Umbilical cord (tissue), 2 donors: ENCODE results near the gene HFM1. TPM values are rescaled to one million over a fixed set of nuclear protein-coding genes. Genes with fewer than 3 reads are reported as not detected.
A peak's percentile ranks its signal among the peaks of the same experiment; 100 is the strongest.
"Not testable (repeated sequence)": the region's sequence is repeated elsewhere in the genome, so short reads cannot be mapped to it uniquely, and the experiment has no call there.

Source experiments
- DNase-seq: peaks from one replicate; pipeline ENCODE4 v3.0.0-alpha.2; 2015; ENCODE audit warnings: low spot score
- total RNA-seq: library from RNA; depleted of rRNA; stranded (reverse); fragments of >200 nt; gene quantifications from one replicate; pipeline ENCODE4 v1.2.3, GENCODE V29; 2014; ENCODE audit warnings: low replicate concordance; ENCODE audit not compliant: insufficient read depth

HFM1 gene
- 1.7 TPM for total RNA-seq

DNA sequence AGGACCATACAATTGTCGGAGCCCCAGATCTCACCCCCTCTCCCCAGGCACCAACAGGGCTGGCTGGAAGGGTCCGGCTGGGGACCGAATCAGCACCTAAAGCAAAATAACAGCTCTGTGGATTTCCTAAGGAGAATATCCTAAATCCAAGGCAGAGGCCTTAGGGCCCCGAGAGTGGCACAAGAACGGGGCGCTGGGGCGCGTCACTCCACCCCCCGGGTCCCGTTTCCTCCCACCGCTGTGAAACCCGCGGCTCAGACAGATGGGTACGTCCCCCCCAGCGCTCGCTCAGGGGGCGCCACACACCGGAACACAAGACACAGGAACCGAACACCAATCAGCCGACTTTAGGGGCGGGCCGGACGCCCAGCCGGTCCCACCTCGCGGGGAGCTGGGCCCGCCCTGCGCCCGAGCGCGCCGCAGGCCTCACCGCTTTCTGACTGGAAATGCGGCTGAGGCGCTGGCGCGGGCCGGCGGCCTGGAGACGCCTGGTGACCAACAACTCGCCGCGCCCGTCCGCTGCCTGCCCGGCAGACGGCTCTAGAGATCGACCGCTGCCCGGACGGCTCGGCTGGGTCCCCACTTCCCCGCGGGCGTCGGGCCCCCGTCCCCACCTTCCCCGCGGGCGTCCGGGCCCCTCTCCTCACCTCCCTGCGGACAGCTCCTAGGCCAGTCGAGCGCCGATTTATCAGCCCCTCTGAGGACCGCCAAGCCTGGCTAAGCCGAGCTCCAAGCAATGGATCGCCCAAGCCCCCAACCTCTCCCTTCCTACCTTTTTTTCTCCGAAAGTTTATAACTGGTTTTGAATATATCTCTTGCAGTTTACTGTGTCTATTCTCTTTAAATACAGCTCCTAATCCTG is at the start of gene HFM1:
Gene HFM1, minus strand, starts transcription at position 687 of the 862 bp plus-strand sequence. CDS start 3,755 bp downstream, outside the sequence.
- peak; percentile 91 for DNase-seq

DNA sequence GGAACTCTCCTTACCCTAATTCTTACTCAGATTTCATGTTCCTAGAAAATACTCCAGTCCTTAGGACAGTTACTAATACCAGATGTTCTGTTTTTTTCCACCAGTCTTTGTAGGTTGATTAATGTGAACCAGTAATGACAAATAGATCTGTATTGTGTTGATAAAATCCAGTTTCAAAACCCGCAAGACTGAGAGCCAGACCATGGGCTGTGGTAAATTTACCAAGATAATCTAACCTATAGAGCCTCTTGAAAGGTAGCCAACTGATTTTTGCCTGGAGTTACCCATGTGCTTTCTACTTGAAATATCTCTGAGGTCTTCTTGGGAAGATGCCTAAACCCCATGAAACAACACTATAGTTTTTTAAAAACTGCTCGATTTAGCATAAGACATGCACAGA is 49.5 kb upstream of the HFM1 start:
- peak; percentile 40 for DNase-seq

DNA sequence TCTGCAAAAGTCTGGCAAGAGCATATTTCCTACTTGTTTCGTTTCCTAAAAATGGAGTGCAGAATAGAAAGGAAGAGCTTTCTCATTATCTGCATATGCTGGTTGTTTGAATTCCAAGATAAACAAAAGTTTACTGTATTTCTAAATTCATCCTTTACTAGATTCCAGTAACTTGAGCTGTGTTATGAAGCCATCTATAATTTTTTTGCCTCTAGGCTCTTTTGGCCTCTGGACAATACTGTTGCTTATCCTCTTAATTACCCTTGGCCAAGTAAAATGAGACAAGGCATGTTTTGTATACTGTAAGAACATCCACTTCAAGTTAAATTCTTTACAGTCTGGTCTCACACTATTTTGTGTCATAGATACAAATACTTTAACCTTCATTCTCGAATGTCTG is 45.6 kb upstream of the HFM1 start:
- DNase-seq, result no peak

- not testable (repeated sequence) for DNase-seq
These were observed 43.1 kb upstream of the HFM1 start for GRCh38 chr1:91447782-91448181.

DNA sequence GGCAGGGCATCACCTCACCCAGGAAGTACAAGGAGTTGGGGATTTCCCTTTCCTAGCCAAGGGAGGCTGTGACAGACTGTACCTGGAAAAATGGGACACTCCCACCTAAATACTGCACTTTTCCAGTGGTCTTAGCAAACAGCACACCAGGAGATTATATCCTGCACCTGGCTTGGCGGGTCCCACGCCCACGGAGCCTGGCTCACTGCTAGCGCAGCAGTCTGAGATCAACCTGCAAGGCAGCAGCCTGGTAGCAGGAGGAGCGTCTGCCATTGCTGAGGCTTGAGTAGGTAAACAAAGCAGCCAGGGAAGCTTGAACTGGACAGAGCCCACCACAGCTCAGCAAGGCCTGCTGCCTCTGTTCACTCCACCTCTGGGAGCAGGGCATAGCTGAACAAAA is 37.3 kb upstream of the HFM1 start:
- not testable (repeated sequence) for DNase-seq

DNA sequence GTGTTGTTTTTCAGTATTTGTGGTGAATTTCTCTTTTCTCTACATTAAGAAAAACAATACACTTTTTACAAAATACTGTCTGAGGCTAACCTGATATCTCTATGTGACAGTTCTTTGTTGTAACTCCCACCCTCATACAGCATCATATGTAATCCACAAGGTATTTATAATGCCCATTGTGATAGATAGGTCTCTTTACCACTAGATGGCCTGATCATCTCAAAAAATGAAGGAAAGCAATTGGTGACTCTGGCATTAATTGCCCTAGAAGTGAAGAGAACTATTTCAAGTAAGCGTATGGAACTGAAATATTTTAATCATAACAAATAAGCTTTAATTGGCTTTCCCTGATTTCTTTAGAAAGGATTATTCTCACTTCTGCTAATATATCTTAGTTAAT is 36.2 kb upstream of the HFM1 start:
- DNase-seq, result peak; percentile 11

- no peak for DNase-seq
These were observed 34.4 kb upstream of the HFM1 start for GRCh38 chr1:91439016-91439415.

GRCh38 chr1:91428182-91428798 is 23.7 kb upstream of the HFM1 start:
- DNase-seq, result no peak

GRCh38 chr1:91427741-91428140 is 23.1 kb upstream of the HFM1 start:
- DNase-seq, result no peak

DNA sequence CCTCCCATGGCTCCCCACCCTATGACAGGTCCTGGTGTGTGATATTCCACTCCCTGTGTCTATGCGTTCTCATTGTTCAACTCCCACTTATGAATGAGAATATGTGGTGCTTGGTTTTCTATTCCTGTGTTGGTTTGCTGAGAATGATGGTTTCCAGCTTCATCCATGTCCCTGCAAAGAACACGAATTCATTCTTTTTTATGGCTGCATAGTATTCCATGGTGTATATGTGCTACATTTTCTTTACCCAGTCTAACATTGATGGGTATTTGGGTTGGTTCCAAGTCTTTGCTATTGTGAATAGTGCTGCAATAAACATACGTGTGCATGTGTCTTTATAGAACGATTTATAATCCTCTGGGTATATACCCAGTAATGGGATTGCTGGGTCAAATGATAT is 17.9 kb upstream of the HFM1 start:
- DNase-seq, result not testable (repeated sequence)

GRCh38 chr1:91412371-91412770 is 7.7 kb upstream of the HFM1 start:
- DNase-seq, result no peak

DNA sequence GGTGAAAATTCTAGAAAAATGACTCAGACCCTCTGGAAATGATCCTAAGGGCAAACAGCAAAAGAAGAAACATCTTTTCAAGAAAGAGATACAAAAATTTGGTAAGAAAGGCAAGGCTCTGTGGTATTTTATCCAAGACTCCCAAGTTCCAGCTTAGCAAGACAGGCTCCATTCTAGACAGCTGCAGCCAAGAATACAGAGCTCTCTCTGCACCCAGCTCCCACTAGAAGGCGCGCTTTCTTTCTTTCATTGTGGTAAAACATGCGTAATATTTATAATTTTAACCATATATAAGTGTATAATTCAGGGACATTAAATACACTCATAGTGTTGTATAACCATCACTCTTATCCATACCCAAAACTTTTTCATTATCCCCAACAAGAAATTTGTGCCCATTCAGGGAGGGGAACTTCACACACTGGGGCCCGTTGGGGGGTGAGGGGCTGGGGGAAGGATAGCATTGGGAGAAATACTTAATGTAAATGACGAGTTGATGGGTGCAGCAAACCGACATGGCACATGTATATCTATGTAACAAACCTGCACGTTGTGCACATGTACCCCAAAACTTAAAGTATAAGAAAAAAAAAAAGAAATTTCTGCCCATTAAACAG is 2.2 kb upstream of the HFM1 start:
- peak; percentile 13 for DNase-seq

DNA sequence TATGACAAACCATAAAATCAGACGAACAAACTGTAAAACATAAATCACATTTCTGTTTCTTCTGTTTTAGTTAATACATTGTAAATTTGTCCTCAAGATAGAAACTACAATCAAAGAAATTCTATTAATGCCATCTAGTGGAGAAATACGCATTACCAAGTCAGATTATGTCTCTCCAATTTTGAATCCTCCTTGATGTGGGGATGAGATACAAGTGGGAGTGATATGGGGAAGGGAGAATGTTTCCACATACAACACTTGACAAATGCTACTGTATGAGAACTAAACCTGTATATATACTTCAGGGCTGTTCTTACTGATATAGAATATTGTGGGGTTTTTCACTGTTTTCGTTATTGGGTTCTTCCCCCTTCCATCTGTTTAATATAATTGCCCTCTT is 2.6 kb downstream of the HFM1 start:
- DNase-seq, result peak; percentile 18

- DNase-seq, result no peak
These were observed 4.4 kb downstream of the HFM1 start for GRCh38 chr1:91400133-91400725.

- no peak for DNase-seq
These were observed 6.3 kb downstream of the HFM1 start for GRCh38 chr1:91398291-91398690.

- DNase-seq, result no peak
These were observed 7.0 kb downstream of the HFM1 start for GRCh38 chr1:91397605-91398004.

DNA sequence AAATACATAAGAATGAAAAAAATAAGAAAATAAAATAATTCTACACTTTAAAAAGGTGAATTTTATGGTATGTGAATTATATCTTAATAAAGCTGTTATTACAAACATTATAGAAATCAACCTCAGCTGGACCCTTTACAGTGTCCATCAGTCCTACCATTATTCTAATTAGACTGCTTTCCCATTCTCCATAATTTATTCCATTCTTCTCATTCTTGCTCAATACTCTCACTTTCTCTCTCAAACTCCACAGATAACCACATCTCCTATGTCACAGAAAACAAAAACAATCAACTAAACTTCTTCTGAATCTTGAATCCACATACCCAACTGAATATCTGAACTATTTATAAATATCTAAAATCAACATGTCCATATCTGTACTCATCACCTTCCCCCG is 11.6 kb downstream of the HFM1 start:
- no peak for DNase-seq

DNA sequence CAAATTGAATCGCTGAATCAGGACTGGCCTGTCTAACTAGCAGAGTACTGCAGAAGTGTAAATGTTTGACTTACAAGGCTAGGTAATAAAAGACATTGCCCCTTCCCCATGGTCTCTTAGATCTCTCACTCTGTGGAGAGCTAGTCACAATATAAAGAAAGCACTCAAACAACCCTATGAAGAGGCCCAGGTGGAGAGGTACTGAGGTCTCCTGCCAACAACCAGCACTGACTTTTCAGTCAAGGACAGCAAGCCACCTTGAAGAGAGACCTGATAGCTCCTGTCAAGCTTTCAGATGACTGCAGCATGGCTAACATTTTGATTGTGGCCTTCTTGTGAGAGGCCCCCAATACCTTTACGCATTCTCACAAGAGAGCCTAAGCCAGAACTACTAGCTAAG is 18.5 kb downstream of the HFM1 start:
- DNase-seq, result no peak

- DNase-seq, result peak; percentile 21
These were observed 21.2 kb downstream of the HFM1 start for GRCh38 chr1:91383456-91383855.

DNA sequence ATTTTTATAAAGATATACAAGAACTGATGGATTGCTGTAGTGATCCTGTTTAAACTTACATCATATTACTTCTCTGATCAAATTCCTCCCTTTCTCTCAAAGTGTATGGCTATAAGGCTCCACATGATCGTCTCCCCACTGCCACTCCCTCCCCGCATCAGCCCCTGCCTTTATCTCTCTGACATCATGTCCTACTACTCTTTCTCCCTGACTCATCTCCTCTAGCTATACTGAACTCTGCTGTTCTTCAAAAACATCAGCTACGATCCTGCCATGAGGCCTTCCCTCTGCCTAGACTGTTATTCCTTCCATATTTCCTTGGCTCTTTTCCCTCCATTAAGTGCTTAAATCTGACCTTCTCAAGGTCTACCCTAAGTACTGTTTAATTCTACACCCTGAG is 22.8 kb downstream of the HFM1 start:
- peak; percentile 49 for DNase-seq

- DNase-seq, result no peak
These were observed 30.6 kb downstream of the HFM1 start for GRCh38 chr1:91374086-91374485.

DNA sequence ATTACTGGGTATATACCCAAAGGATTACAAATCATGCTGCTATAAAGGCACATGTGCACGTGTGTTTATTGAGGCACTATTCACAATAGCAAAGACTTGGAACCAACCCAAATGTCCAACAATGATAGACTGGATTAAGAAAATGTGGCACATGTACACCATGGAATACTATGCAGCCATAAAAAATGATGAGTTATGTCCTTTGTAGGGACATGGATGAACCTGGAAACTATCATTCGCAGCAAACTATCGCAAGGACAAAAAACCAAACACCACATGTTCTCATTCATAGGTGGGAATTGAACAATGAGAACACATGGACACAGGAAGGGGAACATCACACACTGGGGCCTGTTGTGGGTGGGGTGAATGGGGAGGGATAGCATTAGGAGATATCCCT is 32.4 kb downstream of the HFM1 start:
- not testable (repeated sequence) for DNase-seq
